GM21515 (cell line): ENCODE data around the gene JMJD8.

ENCODE experiments used
- ATAC-seq: cut with Tn5 transposase; IDR thresholded peaks from one replicate; pipeline ENCODE4 v1.9.1; 2021; ENCODE audit not compliant: unreplicated experiment

The JMJD8 gene

GRCh38 chr16:678209-678857 lies 5.8 kb downstream of the JMJD8 start:
- ATAC-seq, result no peak

- ATAC-seq, result no peak
Measured at GRCh38 chr16:677316-678190, 6.6 kb downstream of the JMJD8 start.

- ATAC-seq, result no peak
Measured at GRCh38 chr16:676913-677312, 7.2 kb downstream of the JMJD8 start.

GRCh38 chr16:676565-676902 lies 7.6 kb downstream of the JMJD8 start:
- no peak for ATAC-seq

GRCh38 chr16:675884-676564 lies 8.1 kb downstream of the JMJD8 start:
- no peak for ATAC-seq

- ATAC-seq, result no peak
Measured at GRCh38 chr16:674968-675883, 8.9 kb downstream of the JMJD8 start, which contains the start of gene RHBDL1. Gene RHBDL1 (plus strand): TSS chr16:675671. CDS start chr16:675791, 120 bp downstream.

- ATAC-seq, result no peak
Measured at GRCh38 chr16:674214-674881, 9.8 kb downstream of the JMJD8 start.

GRCh38 chr16:673399-673991 lies 10.6 kb downstream of the JMJD8 start:
- ATAC-seq, result no peak

GRCh38 chr16:672851-673250 lies 11.3 kb downstream of the JMJD8 start:
- ATAC-seq, result no peak

GRCh38 chr16:672371-672770 lies 11.8 kb downstream of the JMJD8 start:
- no peak for ATAC-seq

GRCh38 chr16:671353-672131 lies 12.6 kb downstream of the JMJD8 start:
- ATAC-seq, result no peak

- ATAC-seq, result no peak
Measured at GRCh38 chr16:670485-671352, 13.4 kb downstream of the JMJD8 start.

GRCh38 chr16:669666-670065 lies 14.5 kb downstream of the JMJD8 start:
- ATAC-seq, result no peak

- ATAC-seq, result no peak
Measured at GRCh38 chr16:668519-669171, 15.5 kb downstream of the JMJD8 start.

- no peak for ATAC-seq
Measured at GRCh38 chr16:667780-668518, 16.2 kb downstream of the JMJD8 start, which contains the start of gene RHOT2. Gene RHOT2 (plus strand): TSS chr16:668132. CDS start chr16:668200, 68 bp downstream.

GRCh38 chr16:667113-667779 lies 16.9 kb downstream of the JMJD8 start:
- no peak for ATAC-seq
